Transverse colon (tissue), 4 donors: ENCODE results near the gene PXYLP1. TPM values are rescaled to one million over a fixed set of nuclear protein-coding genes. Genes with fewer than 3 reads are reported as not detected.

Experiments
- DNase-seq: peaks from one replicate; pipeline ENCODE4 v3.0.0-alpha.2; 2019
- H3K27ac ChIP-seq, 4 donors: fragments of 200-600 bp; sonication (generic); 2 replicates each; pipeline ENCODE4 v1.5.1; 2016 to 2018; ENCODE audit warnings: inconsistent platforms in 4 of 4
- H3K27me3 ChIP-seq: fragments of 200-600 bp; sonication (generic); 2 replicates; pipeline ENCODE4 v1.5.1; 2017; ENCODE audit warnings: inconsistent platforms
- H3K36me3 ChIP-seq, 4 donors: fragments of 200-600 bp; sonication (generic); 2 replicates each; pipeline ENCODE4 v1.5.1; 2017 to 2019; ENCODE audit warnings: inconsistent platforms in 4 of 4
- H3K4me1 ChIP-seq, 4 donors: fragments of 200-600 bp; sonication (generic); 2 replicates each; pipeline ENCODE4 v1.5.1; 2017 to 2020; ENCODE audit warnings: inconsistent platforms in 4 of 4
- H3K4me3 ChIP-seq, 4 donors: fragments of 200-600 bp; sonication (generic); 1 replicate in 1 of 4; 2 replicates in 3 of 4; pipeline versions ENCODE4 v1.5.1 to v1.6.1; 2017 to 2019; ENCODE audit warnings: inconsistent platforms in 4 of 4
- H3K9me3 ChIP-seq, 2 donors: fragments of 200-600 bp; sonication (generic); 2 replicates each; pipeline ENCODE4 v1.5.1; 2017 to 2019; ENCODE audit warnings: inconsistent platforms in 2 of 2
- CTCF ChIP-seq, 5 experiments: fragments of 200-600 bp in 3 of 5; fragments of 450-650 bp in 2 of 5; sonication (generic) in 3 of 5; IDR thresholded peaks; 1 replicate in 2 of 5; 2 replicates in 3 of 5; pipeline ENCODE4 v1.5.1; 2016 to 2017; ENCODE audit warnings: antibody characterized with exemption in 5 of 5, inconsistent platforms in 3 of 5, mild to moderate bottlenecking in 2 of 5, moderate library complexity in 1 of 5
- EP300 ChIP-seq: sonication (generic); formaldehyde crosslinking; IDR thresholded peaks from one replicate; pipeline ENCODE4 v1.6.1; 2017; ENCODE audit warnings: antibody characterized with exemption, low read depth
- POLR2A ChIP-seq: fragments of 450-650 bp; IDR thresholded peaks from one replicate; pipeline ENCODE4 v1.6.1; 2016; ENCODE audit warnings: antibody characterized with exemption, mild to moderate bottlenecking, moderate library complexity
- POLR2AphosphoS5 ChIP-seq, 3 donors: sonication (generic); formaldehyde crosslinking; IDR thresholded peaks; one replicate each; pipeline ENCODE4 v1.6.1; 2016; ENCODE audit warnings: antibody characterized with exemption in 3 of 3
- WGBS, 2 donors: methylation state at CpG; one replicate each; pipeline ENCODE4 v1.1.5; 2018; ENCODE audit warnings: low coverage in 1 of 2; 5-methylcytosine and 5-hydroxymethylcytosine counted together
- in situ Hi-C, 4 donors: fragments of 200-750 bp; cut with MboI; loops; one replicate each; pipeline versions ENCODE4 v1.15.0 to v1.15.1; 2017; ENCODE audit warnings: low sequenced_read_pairs in 3 of 4, low pct_ligation_motif_present in 1 of 4, low pct_unique_long_range_greater_than_20kb in 1 of 4
- intact Hi-C: fragments of 100-400 bp; cut with DNase I; formaldehyde crosslinking; loops from one replicate; pipeline ENCODE4 v1.15.1; 2023; ENCODE audit warnings: low total_unique reads
- total RNA-seq, 4 donors: library from RNA; depleted of rRNA; stranded (reverse); fragments of >200 nt; gene quantifications; one replicate each; pipeline ENCODE4 v1.1.0, GENCODE V29; 2016

Gene PXYLP1
- total RNA-seq, 4 donors from 2014 or later, result 11.5 to 27.7 (median 12.2) TPM

- in situ Hi-C loops, result no loop called here
- 74 to 87% methylated on average over 4 to 5 of the region's 5 CpGs for WGBS, 2 donors
- Histone ChIP-seq H3K4me3 (no peak overlapping the region), H3K36me3 (no peaks in the 10 kb centered on the region), H3K27me3 (no peaks in the 10 kb centered on the region), H3K9me3 (no peaks in the 10 kb centered on the region), H3K27ac (no peak overlapping the region), H3K4me1 (peaks cover 0 to 10% (median 2%) of the 10 kb centered on the region in 4 donors)
- DNase-seq, result no peak
- intact Hi-C loops, result no loop called here
- TF ChIP-seq EP300, result no peak
- TF ChIP-seq POLR2AphosphoS5 (IDR thresholded peaks at IDR 0.05), result no peak
- no peak for TF ChIP-seq POLR2A
- TF ChIP-seq CTCF (IDR thresholded peaks at IDR 0.05), result no peak
These were observed 9.3 kb downstream of the PXYLP1 start for GRCh38 chr3:141240687-141241615.

- no peak for TF ChIP-seq CTCF (IDR thresholded peaks at IDR 0.05)
- no peak for TF ChIP-seq POLR2A
- no peak for TF ChIP-seq POLR2AphosphoS5 (IDR thresholded peaks at IDR 0.05)
- no peak for TF ChIP-seq EP300
- no peak overlapping the region for H3K4me3 ChIP-seq
- H3K36me3 ChIP-seq, result no peaks in the 10 kb centered on the region
- in situ Hi-C loops, result no loop called here
- H3K27me3 ChIP-seq, result no peaks in the 10 kb centered on the region
- DNase-seq, result no peak
- peaks cover 0 to 7% (median 2%) of the 10 kb centered on the region in 4 donors for H3K4me1 ChIP-seq
- 73 to 76% methylated on average over 7 to 12 of the region's 12 CpGs for WGBS, 2 donors
- H3K9me3 ChIP-seq, result no peaks in the 10 kb centered on the region
- H3K27ac ChIP-seq, result no peak overlapping the region
- intact Hi-C loops, result no loop called here
These were observed 10.2 kb downstream of the PXYLP1 start for GRCh38 chr3:141241616-141242376.

- in situ Hi-C loops (no loop called here), intact Hi-C loops (no loop called here)
- H3K27me3 ChIP-seq, result no peaks in the 10 kb centered on the region
- DNase-seq, result no peak
- TF ChIP-seq POLR2A, result no peak
- no peak for TF ChIP-seq POLR2AphosphoS5 (IDR thresholded peaks at IDR 0.05)
- TF ChIP-seq CTCF (IDR thresholded peaks at IDR 0.05), result no peak
- no peak for TF ChIP-seq EP300
- no peaks in the 10 kb centered on the region for H3K9me3 ChIP-seq
- H3K36me3 ChIP-seq, result no peaks in the 10 kb centered on the region
- H3K27ac ChIP-seq, result no peak overlapping the region
- WGBS, 2 donors, result 74 to 100% methylated on average over 1 to 5 of the region's 5 CpGs
- H3K4me3 ChIP-seq, result no peak overlapping the region
- peaks cover 0 to 7% (median 2%) of the 10 kb centered on the region in 4 donors for H3K4me1 ChIP-seq
These were observed 10.9 kb downstream of the PXYLP1 start for GRCh38 chr3:141242377-141243092.

GRCh38 chr3:141243271-141243707 is 11.7 kb downstream of the PXYLP1 start:
- H3K27me3 ChIP-seq, result no peaks in the 10 kb centered on the region
- 86 to 95% methylated on average over 4 to 11 of the region's 11 CpGs for WGBS, 2 donors
- H3K4me3 ChIP-seq, result no peak overlapping the region
- in situ Hi-C loops, result no loop called here
- H3K9me3 ChIP-seq, result no peaks in the 10 kb centered on the region
- no peak overlapping the region for H3K27ac ChIP-seq
- H3K4me1 ChIP-seq, result peaks cover 0 to 7% (median 2%) of the 10 kb centered on the region in 4 donors
- DNase-seq, result no peak
- intact Hi-C loops, result no loop called here
- H3K36me3 ChIP-seq, result no peaks in the 10 kb centered on the region
- no peak for TF ChIP-seq POLR2A
- TF ChIP-seq EP300, result no peak
- TF ChIP-seq POLR2AphosphoS5 (IDR thresholded peaks at IDR 0.05), result no peak
- no peak for TF ChIP-seq CTCF (IDR thresholded peaks at IDR 0.05)
